Measurements from ENCODE around the gene PDE1A. TPM values are rescaled to one million over a fixed set of nuclear protein-coding genes. Genes with fewer than 3 reads are reported as not detected.

Gene PDE1A
- total RNA-seq, 3 donors from 2014 or later, result 4.3 to 7.9 (median 5.6) TPM

- H3K9me3 ChIP-seq, result no peaks in the 10 kb centered on the region
- no peak for DNase-seq (ENCODE audit: low spot score in 2 of 2)
- intact Hi-C loops (cut with DNase I; ENCODE audit: low total_unique reads), result no loop called here
- no peaks in the 10 kb centered on the region for H3K4me1 ChIP-seq
- H3K36me3 ChIP-seq, result no peaks in the 10 kb centered on the region
- TF ChIP-seq POLR2AphosphoS5 (IDR thresholded peaks at IDR 0.05), result no peak
- no peak for TF ChIP-seq CTCF (IDR thresholded peaks at IDR 0.05)
- no peak overlapping the region for H3K4me3 ChIP-seq
- no peak overlapping the region for H3K27ac ChIP-seq
- H3K27me3 ChIP-seq, result no peaks in the 10 kb centered on the region
Measured at GRCh38 chr2:182247831-182248230, 179.0 kb downstream of the PDE1A start.

GRCh38 chr2:182245963-182246362 lies 180.9 kb downstream of the PDE1A start:
- no peak overlapping the region for H3K27ac ChIP-seq
- H3K4me1 ChIP-seq, result no peaks in the 10 kb centered on the region
- H3K9me3 ChIP-seq, result no peaks in the 10 kb centered on the region
- DNase-seq (ENCODE audit: low spot score in 2 of 2), result no peak
- H3K27me3 ChIP-seq, result no peaks in the 10 kb centered on the region
- TF ChIP-seq POLR2A (IDR thresholded peaks at IDR 0.05) (no peak), CTCF (IDR thresholded peaks at IDR 0.05) (no peak), POLR2AphosphoS5 (IDR thresholded peaks at IDR 0.05) (no peak)
- intact Hi-C loops (cut with DNase I; ENCODE audit: low total_unique reads), result no loop called here
- H3K4me3 ChIP-seq, result no peak overlapping the region
- H3K36me3 ChIP-seq, result no peaks in the 10 kb centered on the region

GRCh38 chr2:182242609-182243008 lies 184.2 kb downstream of the PDE1A start:
- no peaks in the 10 kb centered on the region for H3K9me3 ChIP-seq
- H3K4me3 ChIP-seq, result no peak overlapping the region
- intact Hi-C loops (cut with DNase I; ENCODE audit: low total_unique reads), result no loop called here
- H3K36me3 ChIP-seq, result no peaks in the 10 kb centered on the region
- no peak overlapping the region for H3K27ac ChIP-seq
- DNase-seq (ENCODE audit: low spot score in 2 of 2), result no peak
- H3K4me1 ChIP-seq, result no peaks in the 10 kb centered on the region
- H3K27me3 ChIP-seq, result no peaks in the 10 kb centered on the region
- TF ChIP-seq POLR2AphosphoS5 (IDR thresholded peaks at IDR 0.05) (no peak), CTCF (IDR thresholded peaks at IDR 0.05) (no peak), POLR2A (IDR thresholded peaks at IDR 0.05) (no peak)

- Histone ChIP-seq H3K4me3 (no peak overlapping the region), H3K4me1 (no peaks in the 10 kb centered on the region), H3K27me3 (no peaks in the 10 kb centered on the region), H3K9me3 (no peaks in the 10 kb centered on the region), H3K36me3 (no peaks in the 10 kb centered on the region), H3K27ac (no peak overlapping the region)
- intact Hi-C loops (cut with DNase I; ENCODE audit: low total_unique reads), result no loop called here
- TF ChIP-seq POLR2A (IDR thresholded peaks at IDR 0.05) (no peak), CTCF (IDR thresholded peaks at IDR 0.05) (no peak), POLR2AphosphoS5 (IDR thresholded peaks at IDR 0.05) (no peak)
- no peak for DNase-seq (ENCODE audit: low spot score in 2 of 2)
Measured at GRCh38 chr2:182241936-182242335, 184.9 kb downstream of the PDE1A start.

- H3K27me3 ChIP-seq, result no peaks in the 10 kb centered on the region
- no peak for TF ChIP-seq CTCF (IDR thresholded peaks at IDR 0.05)
- TF ChIP-seq POLR2AphosphoS5 (IDR thresholded peaks at IDR 0.05), result no peak
- no peak for TF ChIP-seq POLR2A (IDR thresholded peaks at IDR 0.05)
- H3K4me3 ChIP-seq, result no peak overlapping the region
- no peaks in the 10 kb centered on the region for H3K36me3 ChIP-seq
- no peaks in the 10 kb centered on the region for H3K4me1 ChIP-seq
- H3K9me3 ChIP-seq, result no peaks in the 10 kb centered on the region
- intact Hi-C loops (cut with DNase I; ENCODE audit: low total_unique reads), result no loop called here
- H3K27ac ChIP-seq, result no peak overlapping the region
- DNase-seq (ENCODE audit: low spot score in 2 of 2), result no peak
Measured at GRCh38 chr2:182240862-182241371, 185.9 kb downstream of the PDE1A start.

Data from breast epithelium (tissue), 4 donors.